ENCODE results near the gene RPS16. TPM values are rescaled to one million over a fixed set of nuclear protein-coding genes. Genes with fewer than 3 reads are reported as not detected.

RPS16 gene
- total and polyA plus RNA-seq, 9 of the 15 experiments (the other 6 are each of a cell fraction or from before 2014, with no cell fraction given), result 82.6 to 3,671 (median 2,204) TPM

DNA sequence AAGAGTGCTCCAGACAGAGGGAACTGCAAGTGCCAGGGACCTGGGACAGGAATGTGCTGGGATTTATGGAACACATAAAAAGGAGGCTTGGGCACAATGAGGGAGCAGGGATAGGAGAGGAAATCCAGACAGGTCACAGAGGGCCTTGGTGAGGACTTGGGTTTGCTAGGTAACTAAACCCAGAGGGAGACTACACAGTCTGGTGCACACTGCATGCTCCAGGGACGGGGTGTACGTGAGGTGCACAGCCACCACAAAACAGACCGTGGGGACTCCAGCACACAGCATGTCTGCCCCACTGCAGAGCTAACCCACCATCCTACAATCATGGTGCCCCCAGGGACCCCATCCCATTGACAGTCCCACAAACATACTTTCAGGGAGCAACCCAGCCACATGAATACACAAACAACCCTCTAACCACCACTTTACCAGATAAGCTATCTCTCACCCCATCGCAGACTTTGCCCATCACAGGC is 34.6 kb downstream of the RPS16 start (continued):
- TF ChIP-seq, protein P1, sequence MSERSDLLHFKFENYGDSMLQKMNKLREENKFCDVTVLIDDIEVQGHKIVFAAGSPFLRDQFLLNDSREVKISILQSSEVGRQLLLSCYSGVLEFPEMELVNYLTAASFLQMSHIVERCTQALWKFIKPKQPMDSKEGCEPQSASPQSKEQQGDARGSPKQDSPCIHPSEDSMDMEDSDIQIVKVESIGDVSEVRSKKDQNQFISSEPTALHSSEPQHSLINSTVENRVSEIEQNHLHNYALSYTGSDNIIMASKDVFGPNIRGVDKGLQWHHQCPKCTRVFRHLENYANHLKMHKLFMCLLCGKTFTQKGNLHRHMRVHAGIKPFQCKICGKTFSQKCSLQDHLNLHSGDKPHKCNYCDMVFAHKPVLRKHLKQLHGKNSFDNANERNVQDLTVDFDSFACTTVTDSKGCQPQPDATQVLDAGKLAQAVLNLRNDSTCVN (CRISPR knock-in tag; IDR thresholded peaks at IDR 0.05), result no peak
- TF ChIP-seq TEAD4 (IDR thresholded peaks at IDR 0.05; ENCODE audit: low read length) (peak; percentile 10; the same call in 1 of the 2 replicates), TEAD4 (CRISPR knock-in tag; IDR thresholded peaks at IDR 0.05; ENCODE audit: borderline replicate concordance) (no peak), POLR2G (IDR thresholded peaks at IDR 0.05; ENCODE audit: low read depth, low read length) (no peak), STAT5A (IDR thresholded peaks at IDR 0.05; ENCODE audit: borderline replicate concordance, low read length) (no peak), HDAC1 (IDR thresholded peaks at IDR 0.05) (peak in 1 of 2 experiments; percentile 62; a peak in 2 of 4 replicates), GTF3C2 (IDR thresholded peaks at IDR 0.05; ENCODE audit: borderline replicate concordance, extremely low read depth, insufficient read length) (no peak), ZNF436 (CRISPR knock-in tag; IDR thresholded peaks at IDR 0.05) (no peak), DPF2 (IDR thresholded peaks at IDR 0.05) (peak; percentile 86; the same call in 1 of the 2 replicates), ELF1 (tag; IDR thresholded peaks at IDR 0.05) (no peak), SMARCA4 (IDR thresholded peaks at IDR 0.05) (peak; percentile 80), KAT8 (IDR thresholded peaks at IDR 0.05; ENCODE audit: low read depth) (no peak), SPI1 (IDR thresholded peaks at IDR 0.05; ENCODE audit: borderline replicate concordance, low read depth, low read length) (no peak), SMARCE1 (IDR thresholded peaks at IDR 0.05) (peak; percentile 88), HMBOX1 (IDR thresholded peaks at IDR 0.05) (peak; percentile 62; the same call in 1 of the 2 replicates), SOX6 (IDR thresholded peaks at IDR 0.05) (no peak), FOXA3 (CRISPR knock-in tag; conservative IDR thresholded peaks at IDR 0.05 in 1 of 2, IDR thresholded peaks at IDR 0.05 in 1 of 2) (0 out of 4 replicates have a peak, but pooled peaks of 1 of the 2 experiments have one; percentile 43), RBM22 (IDR thresholded peaks at IDR 0.05; ENCODE audit: low read depth, low read length, poor library complexity, severe bottlenecking) (no peak), ZNF311 (CRISPR knock-in tag; IDR thresholded peaks at IDR 0.05) (no peak), COPS2 (conservative IDR thresholded peaks at IDR 0.05) (no peak), FOXJ3 (CRISPR knock-in tag; IDR thresholded peaks at IDR 0.05) (no peak)
- TF ChIP-seq, protein P2, sequence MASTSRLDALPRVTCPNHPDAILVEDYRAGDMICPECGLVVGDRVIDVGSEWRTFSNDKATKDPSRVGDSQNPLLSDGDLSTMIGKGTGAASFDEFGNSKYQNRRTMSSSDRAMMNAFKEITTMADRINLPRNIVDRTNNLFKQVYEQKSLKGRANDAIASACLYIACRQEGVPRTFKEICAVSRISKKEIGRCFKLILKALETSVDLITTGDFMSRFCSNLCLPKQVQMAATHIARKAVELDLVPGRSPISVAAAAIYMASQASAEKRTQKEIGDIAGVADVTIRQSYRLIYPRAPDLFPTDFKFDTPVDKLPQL (IDR thresholded peaks at IDR 0.05; ENCODE audit: extremely low read depth, insufficient read length), result no peak
- TF ChIP-seq, protein P3, sequence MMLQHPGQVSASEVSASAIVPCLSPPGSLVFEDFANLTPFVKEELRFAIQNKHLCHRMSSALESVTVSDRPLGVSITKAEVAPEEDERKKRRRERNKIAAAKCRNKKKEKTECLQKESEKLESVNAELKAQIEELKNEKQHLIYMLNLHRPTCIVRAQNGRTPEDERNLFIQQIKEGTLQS (IDR thresholded peaks at IDR 0.05), result 0 out of 2 replicates have a peak, but pooled peaks have one; percentile 63
- TF ChIP-seq, protein P3 (CRISPR knock-in tag; conservative IDR thresholded peaks at IDR 0.05), result no peak

Data from K562 (cell line).